Measurements from ENCODE around the gene NSD2.
"Not testable (repeated sequence)": the region's sequence is repeated elsewhere in the genome, so short reads cannot be mapped to it uniquely, and the experiment has no call there.

The NSD2 gene

DNA sequence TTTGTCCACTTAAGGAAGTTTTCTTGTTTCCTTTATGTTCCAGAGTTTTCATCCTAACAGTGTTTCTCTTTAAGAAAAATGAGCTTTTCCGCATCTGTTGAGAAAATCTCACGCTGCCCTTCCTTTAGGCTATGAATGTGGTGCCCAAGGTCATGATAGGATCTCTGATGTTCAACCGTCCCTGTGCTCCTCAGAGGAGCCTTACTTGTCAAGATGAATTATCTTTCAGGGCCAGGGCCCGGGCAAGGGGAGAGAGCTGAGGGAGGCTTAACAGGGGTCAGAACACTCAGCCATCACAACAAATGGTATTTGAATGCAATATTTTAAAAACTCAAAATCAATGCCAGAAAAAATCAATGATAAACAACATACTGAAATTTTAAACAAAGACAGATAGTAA is 143.8 kb downstream of the NSD2 start:
- H3K9ac ChIP-seq (ENCODE audit: low read depth, low read length), result no peak overlapping the region
- ATAC-seq (ENCODE audit: insufficient read depth, low read depth) (no peak), DNase-seq (no peak)
- peaks cover 5% of the 10 kb centered on the region for H3K4me1 ChIP-seq (ENCODE audit: insufficient read depth, low read length)
- peaks cover 3% of the 10 kb centered on the region for H3K27me3 ChIP-seq (ENCODE audit: insufficient read depth, low read length, poor library complexity)
- TF ChIP-seq, protein P1, sequence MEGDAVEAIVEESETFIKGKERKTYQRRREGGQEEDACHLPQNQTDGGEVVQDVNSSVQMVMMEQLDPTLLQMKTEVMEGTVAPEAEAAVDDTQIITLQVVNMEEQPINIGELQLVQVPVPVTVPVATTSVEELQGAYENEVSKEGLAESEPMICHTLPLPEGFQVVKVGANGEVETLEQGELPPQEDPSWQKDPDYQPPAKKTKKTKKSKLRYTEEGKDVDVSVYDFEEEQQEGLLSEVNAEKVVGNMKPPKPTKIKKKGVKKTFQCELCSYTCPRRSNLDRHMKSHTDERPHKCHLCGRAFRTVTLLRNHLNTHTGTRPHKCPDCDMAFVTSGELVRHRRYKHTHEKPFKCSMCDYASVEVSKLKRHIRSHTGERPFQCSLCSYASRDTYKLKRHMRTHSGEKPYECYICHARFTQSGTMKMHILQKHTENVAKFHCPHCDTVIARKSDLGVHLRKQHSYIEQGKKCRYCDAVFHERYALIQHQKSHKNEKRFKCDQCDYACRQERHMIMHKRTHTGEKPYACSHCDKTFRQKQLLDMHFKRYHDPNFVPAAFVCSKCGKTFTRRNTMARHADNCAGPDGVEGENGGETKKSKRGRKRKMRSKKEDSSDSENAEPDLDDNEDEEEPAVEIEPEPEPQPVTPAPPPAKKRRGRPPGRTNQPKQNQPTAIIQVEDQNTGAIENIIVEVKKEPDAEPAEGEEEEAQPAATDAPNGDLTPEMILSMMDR (IDR thresholded peaks at IDR 0.05; ENCODE audit: borderline replicate concordance, extremely low read depth, low read length, poor library complexity, severe bottlenecking), result no peak
- no peak for TF ChIP-seq EZH2 (IDR thresholded peaks at IDR 0.05; ENCODE audit: borderline replicate concordance, low read depth, low read length, severe bottlenecking)
- no peak overlapping the region for H3K27ac ChIP-seq (ENCODE audit: low read length)
- H3K4me2 ChIP-seq (ENCODE audit: insufficient read depth, low read length), result no peak overlapping the region
- no peaks in the 10 kb centered on the region for H4K20me1 ChIP-seq (ENCODE audit: insufficient read depth, low read length)
- H3K4me3 ChIP-seq (ENCODE audit: low read depth in 1 of 2, low read length in 2 of 2), result no peak overlapping the region
- H3K36me3 ChIP-seq (ENCODE audit: insufficient read depth, low read length), result no peaks in the 10 kb centered on the region
- no peak overlapping the region for H2AFZ ChIP-seq (ENCODE audit: low read depth, low read length)
- H3K9me3 ChIP-seq (ENCODE audit: insufficient read depth, low read length, severe bottlenecking), result no peaks in the 10 kb centered on the region
- H3K79me2 ChIP-seq (ENCODE audit: insufficient read depth, low read length), result no peaks in the 10 kb centered on the region

DNA sequence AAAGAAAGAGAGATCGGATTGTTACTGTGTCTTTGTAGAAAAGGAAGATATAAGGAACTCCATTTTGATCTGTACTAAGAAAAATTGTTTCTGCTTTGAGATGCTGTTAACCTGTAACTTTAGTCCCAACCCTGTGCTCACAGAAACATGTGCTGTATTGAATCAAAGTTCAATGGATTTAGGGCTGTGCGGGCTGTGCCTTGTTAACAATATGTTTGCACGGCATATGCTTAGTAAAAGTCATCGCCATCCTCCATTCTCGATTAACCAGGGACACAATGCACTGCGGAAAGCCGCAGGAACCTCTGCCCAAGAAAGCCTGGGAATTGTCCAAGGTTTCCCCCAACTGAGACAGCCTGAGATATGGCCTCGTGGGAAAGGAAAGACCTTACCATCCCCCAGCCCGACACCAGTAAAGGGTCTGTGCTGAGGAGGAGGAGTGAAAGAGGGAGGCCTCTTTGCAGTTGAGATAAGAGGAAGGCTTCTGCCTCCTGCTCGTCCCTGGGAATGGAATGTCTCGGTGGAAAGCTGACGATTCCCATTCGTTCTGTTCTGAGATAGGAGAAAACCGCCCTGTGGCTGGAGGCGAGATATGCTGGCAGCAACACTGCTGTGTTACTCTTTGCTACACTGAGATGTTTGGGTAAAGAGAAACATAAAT is 150.3 kb downstream of the NSD2 start:
- H3K27ac ChIP-seq (ENCODE audit: low read length); H4K20me1 ChIP-seq (ENCODE audit: insufficient read depth, low read length); H3K9ac ChIP-seq (ENCODE audit: low read depth, low read length); H3K36me3 ChIP-seq (ENCODE audit: insufficient read depth, low read length); H3K9me3 ChIP-seq (ENCODE audit: insufficient read depth, low read length, severe bottlenecking); ATAC-seq (ENCODE audit: insufficient read depth, low read depth); H3K4me3 ChIP-seq (ENCODE audit: low read depth in 1 of 2, low read length in 2 of 2); H3K79me2 ChIP-seq (ENCODE audit: insufficient read depth, low read length); H3K4me2 ChIP-seq (ENCODE audit: insufficient read depth, low read length); H3K4me1 ChIP-seq (ENCODE audit: insufficient read depth, low read length); H3K27me3 ChIP-seq (ENCODE audit: insufficient read depth, low read length, poor library complexity); DNase-seq; H2AFZ ChIP-seq (ENCODE audit: low read depth, low read length): not testable (repeated sequence)

DNA sequence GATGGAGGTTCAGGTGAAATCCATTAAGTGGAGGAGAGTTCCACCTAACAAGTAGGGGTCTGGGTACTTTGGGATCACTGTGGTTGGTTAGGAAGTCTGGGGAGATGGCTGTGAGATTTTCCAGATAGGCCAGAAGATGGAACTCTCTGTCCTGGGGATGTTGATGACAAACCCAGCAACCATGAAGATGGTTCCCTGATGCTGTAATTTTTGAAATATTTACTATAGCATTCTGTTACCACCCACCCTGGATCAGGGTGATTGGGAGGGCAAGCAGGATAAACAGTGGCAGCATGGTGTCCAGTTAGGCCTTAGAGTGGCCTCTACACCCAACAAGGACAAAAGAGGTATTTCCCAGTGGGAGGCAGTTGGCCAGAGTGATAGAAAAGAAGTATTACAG is 153.5 kb downstream of the NSD2 start:
- Histone ChIP-seq H3K36me3 (ENCODE audit: insufficient read depth, low read length) (no peaks in the 10 kb centered on the region), H3K79me2 (ENCODE audit: insufficient read depth, low read length) (no peaks in the 10 kb centered on the region), H3K9ac (ENCODE audit: low read depth, low read length) (no peak overlapping the region), H3K9me3 (ENCODE audit: insufficient read depth, low read length, severe bottlenecking) (peaks cover 7% of the 10 kb centered on the region), H3K27me3 (ENCODE audit: insufficient read depth, low read length, poor library complexity) (no peaks in the 10 kb centered on the region), H4K20me1 (ENCODE audit: insufficient read depth, low read length) (no peaks in the 10 kb centered on the region), H2AFZ (ENCODE audit: low read depth, low read length) (no peak overlapping the region), H3K27ac (ENCODE audit: low read length) (no peak overlapping the region), H3K4me2 (ENCODE audit: insufficient read depth, low read length) (no peak overlapping the region), H3K4me3 (ENCODE audit: low read depth in 1 of 2, low read length in 2 of 2) (no peak overlapping the region), H3K4me1 (ENCODE audit: insufficient read depth, low read length) (no peaks in the 10 kb centered on the region)
- TF ChIP-seq, protein P1 (IDR thresholded peaks at IDR 0.05; ENCODE audit: borderline replicate concordance, extremely low read depth, low read length, poor library complexity, severe bottlenecking), result no peak
- TF ChIP-seq EZH2 (IDR thresholded peaks at IDR 0.05; ENCODE audit: borderline replicate concordance, low read depth, low read length, severe bottlenecking), result no peak
- DNase-seq (no peak), ATAC-seq (ENCODE audit: insufficient read depth, low read depth) (no peak)

DNA sequence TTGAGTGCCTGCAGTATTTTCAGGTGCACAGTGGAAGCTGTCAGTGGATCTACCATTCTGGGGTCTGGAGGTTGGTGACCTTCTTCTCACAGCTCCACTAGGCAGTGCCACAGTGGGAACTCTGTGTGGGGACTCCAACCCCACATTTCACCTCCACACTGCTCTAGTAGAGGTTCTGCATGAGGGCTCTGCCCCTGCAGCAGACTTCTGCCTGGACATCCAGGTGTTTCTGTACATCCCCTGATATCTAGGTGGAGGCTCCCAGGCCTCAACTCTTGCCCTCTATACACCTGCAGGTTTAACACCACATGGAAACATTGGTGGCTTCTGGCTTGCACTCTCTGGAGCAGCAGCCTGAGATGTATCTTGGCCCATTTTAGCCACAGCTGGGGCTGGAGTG is 154.6 kb downstream of the NSD2 start:
- H3K4me3 ChIP-seq (ENCODE audit: low read depth in 1 of 2, low read length in 2 of 2), result no peak overlapping the region
- H3K9me3 ChIP-seq (ENCODE audit: insufficient read depth, low read length, severe bottlenecking), result peaks cover 7% of the 10 kb centered on the region
- TF ChIP-seq, protein P1 (IDR thresholded peaks at IDR 0.05; ENCODE audit: borderline replicate concordance, extremely low read depth, low read length, poor library complexity, severe bottlenecking), result no peak
- no peak for TF ChIP-seq EZH2 (IDR thresholded peaks at IDR 0.05; ENCODE audit: borderline replicate concordance, low read depth, low read length, severe bottlenecking)
- H3K27me3 ChIP-seq (ENCODE audit: insufficient read depth, low read length, poor library complexity), result no peaks in the 10 kb centered on the region
- H3K27ac ChIP-seq (ENCODE audit: low read length), result no peak overlapping the region
- H4K20me1 ChIP-seq (ENCODE audit: insufficient read depth, low read length), result no peaks in the 10 kb centered on the region
- no peak overlapping the region for H2AFZ ChIP-seq (ENCODE audit: low read depth, low read length)
- no peak overlapping the region for H3K4me2 ChIP-seq (ENCODE audit: insufficient read depth, low read length)
- DNase-seq (no peak), ATAC-seq (ENCODE audit: insufficient read depth, low read depth) (no peak)
- H3K79me2 ChIP-seq (ENCODE audit: insufficient read depth, low read length), result no peaks in the 10 kb centered on the region
- no peaks in the 10 kb centered on the region for H3K36me3 ChIP-seq (ENCODE audit: insufficient read depth, low read length)
- H3K9ac ChIP-seq (ENCODE audit: low read depth, low read length), result no peak overlapping the region
- no peaks in the 10 kb centered on the region for H3K4me1 ChIP-seq (ENCODE audit: insufficient read depth, low read length)

DNA sequence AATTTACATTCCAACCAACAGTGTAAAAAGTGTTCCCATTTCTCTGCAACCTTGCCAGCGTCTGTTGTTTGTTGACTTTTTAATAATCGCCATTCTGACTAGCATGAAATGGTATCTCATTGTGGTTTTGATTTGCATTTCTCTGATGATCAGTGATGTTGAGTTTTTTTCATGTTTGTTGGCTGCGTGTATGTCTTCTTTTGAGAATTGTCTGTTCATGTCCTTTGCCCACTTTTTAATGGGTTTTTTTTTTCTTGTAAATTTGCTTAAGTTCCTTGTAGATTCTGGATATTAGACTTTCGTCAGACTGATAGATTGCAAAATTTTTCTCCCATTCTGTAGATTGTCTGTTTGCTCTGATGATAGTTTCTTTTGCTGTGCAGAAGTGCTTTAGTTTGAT is 155.9 kb downstream of the NSD2 start:
- H3K27ac ChIP-seq (ENCODE audit: low read length); H3K27me3 ChIP-seq (ENCODE audit: insufficient read depth, low read length, poor library complexity); H3K4me3 ChIP-seq (ENCODE audit: low read depth in 1 of 2, low read length in 2 of 2); H3K9me3 ChIP-seq (ENCODE audit: insufficient read depth, low read length, severe bottlenecking); H3K36me3 ChIP-seq (ENCODE audit: insufficient read depth, low read length); H3K4me2 ChIP-seq (ENCODE audit: insufficient read depth, low read length); ATAC-seq (ENCODE audit: insufficient read depth, low read depth); H3K9ac ChIP-seq (ENCODE audit: low read depth, low read length); H3K4me1 ChIP-seq (ENCODE audit: insufficient read depth, low read length); H3K79me2 ChIP-seq (ENCODE audit: insufficient read depth, low read length); H2AFZ ChIP-seq (ENCODE audit: low read depth, low read length); DNase-seq; H4K20me1 ChIP-seq (ENCODE audit: insufficient read depth, low read length): not testable (repeated sequence)

DNA sequence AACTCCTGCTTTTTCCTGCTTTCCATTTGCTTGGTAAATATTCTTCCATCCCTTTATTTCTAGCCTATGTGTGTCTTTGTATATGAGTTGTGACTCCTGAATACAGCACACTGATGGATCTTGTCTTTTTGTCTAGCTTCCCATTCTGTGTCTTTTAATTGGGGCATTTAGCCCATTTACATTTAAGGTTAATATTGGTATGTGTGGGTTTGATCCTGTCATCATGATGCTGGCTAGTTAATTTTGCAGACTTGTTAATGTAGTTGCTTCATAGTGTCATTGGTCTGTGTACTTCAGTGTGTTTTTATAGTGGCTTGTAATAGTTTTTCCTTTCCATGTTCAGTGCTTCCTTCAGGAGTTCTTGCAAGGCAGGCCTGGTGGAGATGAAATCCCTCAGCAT is 160.0 kb downstream of the NSD2 start:
- not testable (repeated sequence) for H4K20me1 ChIP-seq (ENCODE audit: insufficient read depth, low read length); H3K27me3 ChIP-seq (ENCODE audit: insufficient read depth, low read length, poor library complexity); H3K36me3 ChIP-seq (ENCODE audit: insufficient read depth, low read length); H3K9ac ChIP-seq (ENCODE audit: low read depth, low read length); H3K9me3 ChIP-seq (ENCODE audit: insufficient read depth, low read length, severe bottlenecking); H3K4me2 ChIP-seq (ENCODE audit: insufficient read depth, low read length); H3K27ac ChIP-seq (ENCODE audit: low read length); H3K79me2 ChIP-seq (ENCODE audit: insufficient read depth, low read length); H3K4me3 ChIP-seq (ENCODE audit: low read depth in 1 of 2, low read length in 2 of 2); ATAC-seq (ENCODE audit: insufficient read depth, low read depth); H2AFZ ChIP-seq (ENCODE audit: low read depth, low read length); DNase-seq; H3K4me1 ChIP-seq (ENCODE audit: insufficient read depth, low read length)

Measured in DND-41 (cell line).